ENCODE measurements around the gene RNU1-1.
"Not testable (repeated sequence)": the region's sequence is repeated elsewhere in the genome, so short reads cannot be mapped to it uniquely, and the experiment has no call there.

RNU1-1 gene

GRCh38 chr1:16491056-16491675 is 22.9 kb downstream of the RNU1-1 start:
- no peak overlapping the region for H3K27ac ChIP-seq
- DNase-seq, result no peak
- in situ Hi-C loops (cut with HindIII; ENCODE audit: low pct_ligation_motif_present, low sequenced_read_pairs), result no loop called here

DNA sequence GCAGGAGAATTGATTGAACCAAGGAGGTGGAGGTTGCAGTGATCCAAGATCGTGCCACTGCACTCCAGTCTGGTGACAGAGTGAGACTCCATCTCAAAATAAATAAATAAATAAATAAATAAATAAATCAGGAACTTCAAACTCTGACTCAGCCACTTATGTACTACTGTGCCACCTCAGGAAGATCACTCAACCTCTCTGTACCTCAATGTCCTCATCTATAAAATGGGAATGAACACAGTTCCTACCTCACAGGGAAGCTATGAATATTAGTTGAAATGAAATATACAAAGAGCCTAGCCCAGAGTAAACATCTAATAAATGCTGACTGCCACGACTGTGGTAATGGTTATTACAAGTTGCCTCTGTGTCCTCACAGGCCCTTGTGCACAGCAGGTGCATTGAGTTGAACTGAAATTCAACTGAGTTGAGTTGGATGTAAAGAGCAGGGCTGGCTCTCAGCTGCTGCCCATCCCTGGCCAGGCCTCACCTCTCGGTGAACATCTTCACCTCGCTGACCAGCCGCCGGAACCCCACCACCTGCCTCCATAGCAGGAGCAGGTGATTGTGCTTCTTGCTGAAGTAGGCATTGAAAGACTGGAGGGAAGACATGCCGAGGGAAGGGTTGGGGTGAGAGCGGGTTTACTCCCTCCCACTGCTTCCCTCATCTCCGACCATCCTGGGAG is 24.7 kb downstream of the RNU1-1 start:
- in situ Hi-C loops (cut with HindIII; ENCODE audit: low pct_ligation_motif_present, low sequenced_read_pairs); H3K36me3 ChIP-seq (replicated peaks); H3K4me3 ChIP-seq (ENCODE audit: low read depth, low read length); H3K27ac ChIP-seq; DNase-seq; H3K27me3 ChIP-seq (replicated peaks): not testable (repeated sequence)

More at GRCh38 chr1:16491056-16491675, 22.9 kb downstream of the RNU1-1 start:
- Histone ChIP-seq H3K4me3 (ENCODE audit: low read depth, low read length) (no peak overlapping the region), H3K36me3 (replicated peaks) (peaks cover 5% of the 10 kb centered on the region), H3K27me3 (replicated peaks) (no peaks in the 10 kb centered on the region)
- TF ChIP-seq, protein P1, sequence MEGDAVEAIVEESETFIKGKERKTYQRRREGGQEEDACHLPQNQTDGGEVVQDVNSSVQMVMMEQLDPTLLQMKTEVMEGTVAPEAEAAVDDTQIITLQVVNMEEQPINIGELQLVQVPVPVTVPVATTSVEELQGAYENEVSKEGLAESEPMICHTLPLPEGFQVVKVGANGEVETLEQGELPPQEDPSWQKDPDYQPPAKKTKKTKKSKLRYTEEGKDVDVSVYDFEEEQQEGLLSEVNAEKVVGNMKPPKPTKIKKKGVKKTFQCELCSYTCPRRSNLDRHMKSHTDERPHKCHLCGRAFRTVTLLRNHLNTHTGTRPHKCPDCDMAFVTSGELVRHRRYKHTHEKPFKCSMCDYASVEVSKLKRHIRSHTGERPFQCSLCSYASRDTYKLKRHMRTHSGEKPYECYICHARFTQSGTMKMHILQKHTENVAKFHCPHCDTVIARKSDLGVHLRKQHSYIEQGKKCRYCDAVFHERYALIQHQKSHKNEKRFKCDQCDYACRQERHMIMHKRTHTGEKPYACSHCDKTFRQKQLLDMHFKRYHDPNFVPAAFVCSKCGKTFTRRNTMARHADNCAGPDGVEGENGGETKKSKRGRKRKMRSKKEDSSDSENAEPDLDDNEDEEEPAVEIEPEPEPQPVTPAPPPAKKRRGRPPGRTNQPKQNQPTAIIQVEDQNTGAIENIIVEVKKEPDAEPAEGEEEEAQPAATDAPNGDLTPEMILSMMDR (IDR thresholded peaks at IDR 0.05; ENCODE audit: low read depth, low read length, missing control alignments), result no peak

- DNase-seq; H3K36me3 ChIP-seq (replicated peaks); in situ Hi-C loops (cut with HindIII; ENCODE audit: low pct_ligation_motif_present, low sequenced_read_pairs); H3K27ac ChIP-seq; H3K27me3 ChIP-seq (replicated peaks); H3K4me3 ChIP-seq (ENCODE audit: low read depth, low read length): not testable (repeated sequence)
Measured at GRCh38 chr1:16487011-16487410, 27.1 kb downstream of the RNU1-1 start.

DNA sequence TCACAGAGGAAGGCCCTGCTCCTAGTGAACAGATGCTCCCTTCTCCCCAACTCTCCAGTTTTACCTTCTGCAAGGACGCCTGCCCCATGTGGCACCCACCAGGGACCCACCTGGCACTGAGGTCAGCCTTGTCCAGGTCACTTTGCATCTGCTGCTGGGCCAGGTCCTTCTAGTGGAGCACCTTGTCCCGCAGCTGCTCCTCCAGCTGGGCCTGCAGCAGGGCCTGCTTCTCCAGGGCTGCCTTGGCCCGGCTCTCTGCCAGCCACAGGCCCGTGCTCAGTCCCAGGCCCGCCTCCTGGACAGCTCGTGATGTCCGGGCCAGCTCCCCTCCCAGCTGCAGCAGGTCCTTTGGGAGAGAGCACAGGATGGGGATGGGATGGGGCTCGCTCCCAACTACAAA is 27.8 kb downstream of the RNU1-1 start:
- H3K27me3 ChIP-seq (replicated peaks); DNase-seq; H3K4me3 ChIP-seq (ENCODE audit: low read depth, low read length); in situ Hi-C loops (cut with HindIII; ENCODE audit: low pct_ligation_motif_present, low sequenced_read_pairs); H3K27ac ChIP-seq: not testable (repeated sequence)
- peaks cover 10% of the 10 kb centered on the region for H3K36me3 ChIP-seq (replicated peaks)

DNA sequence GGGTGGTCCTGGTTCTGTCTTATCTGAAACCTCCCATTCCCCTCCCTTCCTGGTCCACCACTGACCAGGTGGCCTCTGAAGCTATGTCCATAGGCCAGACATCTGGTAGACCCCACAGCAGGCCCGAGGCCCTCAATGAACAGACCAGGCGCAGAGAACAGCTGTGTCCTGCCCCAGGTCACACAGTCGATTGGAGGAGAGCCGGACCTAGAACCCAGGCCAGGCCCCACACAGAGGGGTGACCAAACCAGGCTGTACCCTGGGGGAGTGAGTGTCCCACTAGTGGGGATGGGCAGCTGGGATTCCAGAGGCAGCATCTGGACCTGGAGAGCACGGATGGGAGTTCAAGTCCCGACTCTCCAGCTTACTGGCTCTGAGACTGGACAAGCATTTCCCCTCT is 29.2 kb downstream of the RNU1-1 start:
- TF ChIP-seq, protein P1 (IDR thresholded peaks at IDR 0.05; ENCODE audit: low read depth, low read length, missing control alignments), result no peak
- H3K27ac ChIP-seq, result no peak overlapping the region
- H3K4me3 ChIP-seq (ENCODE audit: low read depth, low read length), result no peak overlapping the region
- in situ Hi-C loops (cut with HindIII; ENCODE audit: low pct_ligation_motif_present, low sequenced_read_pairs), result no loop called here
- no peaks in the 10 kb centered on the region for H3K27me3 ChIP-seq (replicated peaks)
- peaks cover 10% of the 10 kb centered on the region for H3K36me3 ChIP-seq (replicated peaks)
- DNase-seq, result no peak

DNA sequence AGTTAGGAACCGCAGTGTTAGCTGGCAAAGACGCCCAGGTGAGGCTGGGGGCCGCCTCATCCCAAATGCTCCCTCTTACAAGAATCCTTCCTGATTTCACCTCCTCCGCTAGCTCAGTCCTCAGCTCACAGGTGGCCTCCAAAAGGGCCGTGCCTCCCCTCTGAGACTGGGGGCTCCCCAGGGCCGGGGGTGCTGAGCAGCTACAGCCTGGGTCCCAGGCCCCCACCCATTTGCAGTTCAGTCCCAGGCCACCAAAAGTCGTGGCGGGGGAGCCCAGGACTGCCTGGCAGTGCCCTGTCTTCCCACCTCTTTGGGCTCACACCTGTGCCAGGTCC is 29.6 kb downstream of the RNU1-1 start:
- no peaks in the 10 kb centered on the region for H3K27me3 ChIP-seq (replicated peaks)
- H3K36me3 ChIP-seq (replicated peaks), result peaks cover 10% of the 10 kb centered on the region
- in situ Hi-C loops (cut with HindIII; ENCODE audit: low pct_ligation_motif_present, low sequenced_read_pairs), result no loop called here
- no peak overlapping the region for H3K4me3 ChIP-seq (ENCODE audit: low read depth, low read length)
- DNase-seq, result no peak
- H3K27ac ChIP-seq, result no peak overlapping the region
- TF ChIP-seq, protein P1 (IDR thresholded peaks at IDR 0.05; ENCODE audit: low read depth, low read length, missing control alignments), result no peak

GRCh38 chr1:16483639-16484500 is 30.2 kb downstream of the RNU1-1 start:
- H3K27me3 ChIP-seq (replicated peaks); in situ Hi-C loops (cut with HindIII; ENCODE audit: low pct_ligation_motif_present, low sequenced_read_pairs); H3K36me3 ChIP-seq (replicated peaks); DNase-seq; H3K4me3 ChIP-seq (ENCODE audit: low read depth, low read length); H3K27ac ChIP-seq: not testable (repeated sequence)

- in situ Hi-C loops (cut with HindIII; ENCODE audit: low pct_ligation_motif_present, low sequenced_read_pairs), result not testable (repeated sequence)
- H3K36me3 ChIP-seq (replicated peaks), result peaks cover 14% of the 10 kb centered on the region
Measured at GRCh38 chr1:16483146-16483545, 30.9 kb downstream of the RNU1-1 start.

More at GRCh38 chr1:16483146-16483545, 30.9 kb downstream of the RNU1-1 start:
- H3K4me3 ChIP-seq (ENCODE audit: low read depth, low read length); H3K27me3 ChIP-seq (replicated peaks); DNase-seq; H3K27ac ChIP-seq: not testable (repeated sequence)
